ENCODE results near the gene ITGAV.
A peak's percentile ranks its signal among the peaks of the same experiment; 100 is the strongest.

Gene ITGAV

GRCh38 chr2:186572705-186573104 lies 17.2 kb upstream of the ITGAV start:
- H3K4me2 ChIP-seq = no peak overlapping the region
- H3K9ac ChIP-seq = no peak overlapping the region
- no peaks in the 10 kb centered on the region for H3K9me3 ChIP-seq
- no peaks in the 10 kb centered on the region for H3K27me3 ChIP-seq
- H4K20me1 ChIP-seq = no peaks in the 10 kb centered on the region
- H3K27ac ChIP-seq = no peak overlapping the region
- H3K4me3 ChIP-seq = no peak overlapping the region
- no peaks in the 10 kb centered on the region for H3K36me3 ChIP-seq
- peaks cover 12% of the 10 kb centered on the region for H3K4me1 ChIP-seq
- no peak for TF ChIP-seq Cebpa-rat (IDR thresholded peaks at IDR 0.05)

- no peak overlapping the region for H3K9ac ChIP-seq
- H4K20me1 ChIP-seq = no peaks in the 10 kb centered on the region
- H3K27ac ChIP-seq = no peak overlapping the region
- peaks cover 12% of the 10 kb centered on the region for H3K4me1 ChIP-seq
- no peaks in the 10 kb centered on the region for H3K36me3 ChIP-seq
- no peak overlapping the region for H3K4me2 ChIP-seq
- no peak for TF ChIP-seq Cebpa-rat (IDR thresholded peaks at IDR 0.05)
- H3K9me3 ChIP-seq = no peaks in the 10 kb centered on the region
- H3K4me3 ChIP-seq = no peak overlapping the region
- no peaks in the 10 kb centered on the region for H3K27me3 ChIP-seq
These were observed 16.3 kb upstream of the ITGAV start for GRCh38 chr2:186573531-186573930.

GRCh38 chr2:186575302-186575701 lies 14.6 kb upstream of the ITGAV start:
- Histone ChIP-seq H3K4me3 (no peak overlapping the region), H3K27ac (no peak overlapping the region), H3K9me3 (no peaks in the 10 kb centered on the region), H3K9ac (no peak overlapping the region), H3K4me2 (peak overlapping the region; percentile 34), H3K27me3 (no peaks in the 10 kb centered on the region), H4K20me1 (no peaks in the 10 kb centered on the region), H3K36me3 (no peaks in the 10 kb centered on the region), H3K4me1 (peaks cover 17% of the 10 kb centered on the region)
- no peak for TF ChIP-seq Cebpa-rat (IDR thresholded peaks at IDR 0.05)

GRCh38 chr2:186575856-186576255 lies 14.0 kb upstream of the ITGAV start:
- Histone ChIP-seq H3K4me1 (peaks cover 17% of the 10 kb centered on the region), H3K27ac (no peak overlapping the region), H3K4me2 (peak overlapping the region; percentile 34)

GRCh38 chr2:186576614-186577013 lies 13.2 kb upstream of the ITGAV start:
- Histone ChIP-seq H3K27ac (no peak overlapping the region), H3K4me2 (no peak overlapping the region)
- TF ChIP-seq Cebpa-rat (IDR thresholded peaks at IDR 0.05) = no peak

More at GRCh38 chr2:186575856-186576255, 14.0 kb upstream of the ITGAV start:
- H3K36me3 ChIP-seq = no peaks in the 10 kb centered on the region
- no peak overlapping the region for H3K4me3 ChIP-seq
- TF ChIP-seq Cebpa-rat (IDR thresholded peaks at IDR 0.05) = no peak
- no peaks in the 10 kb centered on the region for H3K9me3 ChIP-seq
- H3K9ac ChIP-seq = no peak overlapping the region
- no peaks in the 10 kb centered on the region for H3K27me3 ChIP-seq
- H4K20me1 ChIP-seq = no peaks in the 10 kb centered on the region

GRCh38 chr2:186582698-186583097 lies 7.2 kb upstream of the ITGAV start:
- no peaks in the 10 kb centered on the region for H3K36me3 ChIP-seq
- H3K4me1 ChIP-seq = 0 out of 2 replicates have a peak, but pooled peaks cover 4% of the 10 kb centered on the region
- no peaks in the 10 kb centered on the region for H3K9me3 ChIP-seq
- H3K27ac ChIP-seq = no peak overlapping the region
- no peak overlapping the region for H3K9ac ChIP-seq
- no peaks in the 10 kb centered on the region for H4K20me1 ChIP-seq
- no peak overlapping the region for H3K4me2 ChIP-seq
- H3K27me3 ChIP-seq = no peaks in the 10 kb centered on the region
- H3K4me3 ChIP-seq = no peak overlapping the region
- TF ChIP-seq Cebpa-rat (IDR thresholded peaks at IDR 0.05) = no peak

More at GRCh38 chr2:186576614-186577013, 13.2 kb upstream of the ITGAV start:
- Histone ChIP-seq H3K36me3 (no peaks in the 10 kb centered on the region), H3K9me3 (no peaks in the 10 kb centered on the region), H3K4me1 (peaks cover 17% of the 10 kb centered on the region), H3K9ac (no peak overlapping the region), H3K4me3 (no peak overlapping the region), H4K20me1 (no peaks in the 10 kb centered on the region), H3K27me3 (no peaks in the 10 kb centered on the region)

- H3K9me3 ChIP-seq = no peaks in the 10 kb centered on the region
- H3K27ac ChIP-seq = no peak overlapping the region
- peaks cover 7% of the 10 kb centered on the region for H3K4me1 ChIP-seq
- H4K20me1 ChIP-seq = no peaks in the 10 kb centered on the region
- no peak overlapping the region for H3K9ac ChIP-seq
- TF ChIP-seq Cebpa-rat (IDR thresholded peaks at IDR 0.05) = no peak
- no peaks in the 10 kb centered on the region for H3K36me3 ChIP-seq
- no peak overlapping the region for H3K4me2 ChIP-seq
- H3K4me3 ChIP-seq = no peak overlapping the region
- no peaks in the 10 kb centered on the region for H3K27me3 ChIP-seq
These were observed 5.8 kb upstream of the ITGAV start for GRCh38 chr2:186584053-186584452.

GRCh38 chr2:186588421-186588820 lies 1.4 kb upstream of the ITGAV start:
- Histone ChIP-seq H4K20me1 (no peaks in the 10 kb centered on the region; the same call in 1 of the 2 replicates), H3K4me3 (no peak overlapping the region), H3K9ac (no peak overlapping the region), H3K4me2 (peak overlapping the region; percentile 83; the same call in 1 of the 2 replicates), H3K9me3 (no peaks in the 10 kb centered on the region), H3K27ac (no peak overlapping the region), H3K4me1 (peaks cover 19% of the 10 kb centered on the region), H3K36me3 (no peaks in the 10 kb centered on the region), H3K27me3 (no peaks in the 10 kb centered on the region)
- TF ChIP-seq Cebpa-rat (IDR thresholded peaks at IDR 0.05) = no peak

GRCh38 chr2:186588940-186589611 lies 780 bp upstream of the ITGAV start:
- H4K20me1 ChIP-seq = peaks cover 4% of the 10 kb centered on the region; the same call in 1 of the 2 replicates
- TF ChIP-seq Cebpa-rat (IDR thresholded peaks at IDR 0.05) = no peak
- no peaks in the 10 kb centered on the region for H3K36me3 ChIP-seq
- H3K4me3 ChIP-seq = peak overlapping the region; percentile 88
- no peaks in the 10 kb centered on the region for H3K9me3 ChIP-seq
- H3K27me3 ChIP-seq = no peaks in the 10 kb centered on the region
- H3K27ac ChIP-seq = peak overlapping the region; percentile 91
- peak overlapping the region; percentile 83 for H3K4me2 ChIP-seq
- peaks cover 19% of the 10 kb centered on the region for H3K4me1 ChIP-seq
- H3K9ac ChIP-seq = peak overlapping the region; percentile 92

- no peaks in the 10 kb centered on the region for H3K27me3 ChIP-seq
- peaks cover 19% of the 10 kb centered on the region for H3K4me1 ChIP-seq
- TF ChIP-seq Cebpa-rat (IDR thresholded peaks at IDR 0.05) = no peak
- H3K36me3 ChIP-seq = no peaks in the 10 kb centered on the region
- peak overlapping the region; percentile 83 for H3K4me2 ChIP-seq
- H3K4me3 ChIP-seq = peak overlapping the region; percentile 88
- H3K9ac ChIP-seq = peak overlapping the region; percentile 92
- peaks cover 9% of the 10 kb centered on the region; the same call in 1 of the 2 replicates for H4K20me1 ChIP-seq
- H3K27ac ChIP-seq = peak overlapping the region; percentile 91
- H3K9me3 ChIP-seq = no peaks in the 10 kb centered on the region
These were observed 498 bp downstream of the ITGAV start for GRCh38 chr2:186590350-186590758.

Data from BLaER1 (cell line).